ENCODE measurements around the gene PAX1. TPM values are rescaled to one million over a fixed set of nuclear protein-coding genes. Genes with fewer than 3 reads are reported as not detected.
A peak's percentile ranks its signal among the peaks of the same experiment; 100 is the strongest.

The PAX1 gene
- total RNA-seq, 4 donors from 2014 or later: 0.10 to 0.24 TPM; not detected in 2

- no peak overlapping the region for H3K27ac ChIP-seq
- H3K36me3 ChIP-seq: no peaks in the 10 kb centered on the region
- DNase-seq (peak in 1 of 2 donors; percentile 30), ATAC-seq (peak in 1 of 2 donors; percentile 61)
- in situ Hi-C loops (cut with MboI; ENCODE audit: low sequenced_read_pairs in 4 of 4) (no loop called here), intact Hi-C loops (cut with DNase I; ENCODE audit: low total_unique reads) (no loop called here)
- no peaks in the 10 kb centered on the region for H3K4me1 ChIP-seq
- no peaks in the 10 kb centered on the region for H3K9me3 ChIP-seq
- no peaks in the 10 kb centered on the region for H3K27me3 ChIP-seq
- peak overlapping the region; percentile 17 to 35 (median 22) for H3K4me3 ChIP-seq
- TF ChIP-seq, protein P1, sequence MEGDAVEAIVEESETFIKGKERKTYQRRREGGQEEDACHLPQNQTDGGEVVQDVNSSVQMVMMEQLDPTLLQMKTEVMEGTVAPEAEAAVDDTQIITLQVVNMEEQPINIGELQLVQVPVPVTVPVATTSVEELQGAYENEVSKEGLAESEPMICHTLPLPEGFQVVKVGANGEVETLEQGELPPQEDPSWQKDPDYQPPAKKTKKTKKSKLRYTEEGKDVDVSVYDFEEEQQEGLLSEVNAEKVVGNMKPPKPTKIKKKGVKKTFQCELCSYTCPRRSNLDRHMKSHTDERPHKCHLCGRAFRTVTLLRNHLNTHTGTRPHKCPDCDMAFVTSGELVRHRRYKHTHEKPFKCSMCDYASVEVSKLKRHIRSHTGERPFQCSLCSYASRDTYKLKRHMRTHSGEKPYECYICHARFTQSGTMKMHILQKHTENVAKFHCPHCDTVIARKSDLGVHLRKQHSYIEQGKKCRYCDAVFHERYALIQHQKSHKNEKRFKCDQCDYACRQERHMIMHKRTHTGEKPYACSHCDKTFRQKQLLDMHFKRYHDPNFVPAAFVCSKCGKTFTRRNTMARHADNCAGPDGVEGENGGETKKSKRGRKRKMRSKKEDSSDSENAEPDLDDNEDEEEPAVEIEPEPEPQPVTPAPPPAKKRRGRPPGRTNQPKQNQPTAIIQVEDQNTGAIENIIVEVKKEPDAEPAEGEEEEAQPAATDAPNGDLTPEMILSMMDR (IDR thresholded peaks at IDR 0.05 in 4 of 5, conservative IDR thresholded peaks at IDR 0.05 in 1 of 5): no peak
Observed at GRCh38 chr20:21681234-21681921, 24.1 kb upstream of the PAX1 start.

- Histone ChIP-seq H3K9me3 (no peaks in the 10 kb centered on the region), H3K27me3 (no peaks in the 10 kb centered on the region), H3K36me3 (no peaks in the 10 kb centered on the region), H3K4me1 (no peaks in the 10 kb centered on the region), H3K27ac (no peak overlapping the region), H3K4me3 (peak overlapping the region; percentile 17 to 35 (median 22))
- no peak for ATAC-seq
- intact Hi-C loops (cut with DNase I; ENCODE audit: low total_unique reads) (no loop called here), in situ Hi-C loops (cut with MboI; ENCODE audit: low sequenced_read_pairs in 4 of 4) (no loop called here)
- no peak for DNase-seq
- TF ChIP-seq, protein P1 (IDR thresholded peaks at IDR 0.05 in 4 of 5, conservative IDR thresholded peaks at IDR 0.05 in 1 of 5): no peak
- no peak for TF ChIP-seq POLR2A (IDR thresholded peaks at IDR 0.05)
Observed at GRCh38 chr20:21681922-21682318, 23.5 kb upstream of the PAX1 start.

- no peak for TF ChIP-seq POLR2A (IDR thresholded peaks at IDR 0.05)
- TF ChIP-seq, protein P1 (IDR thresholded peaks at IDR 0.05 in 4 of 5, conservative IDR thresholded peaks at IDR 0.05 in 1 of 5): no peak
- no peak overlapping the region for H3K4me3 ChIP-seq
- ATAC-seq (peak in 1 of 2 donors; percentile 41), DNase-seq (no peak)
- H3K27ac ChIP-seq: no peak overlapping the region
- intact Hi-C loops (cut with DNase I; ENCODE audit: low total_unique reads): no loop called here
- in situ Hi-C loops (cut with MboI; ENCODE audit: low sequenced_read_pairs in 4 of 4): no loop called here
- H3K36me3 ChIP-seq: no peaks in the 10 kb centered on the region
- H3K27me3 ChIP-seq: no peaks in the 10 kb centered on the region
- no peaks in the 10 kb centered on the region for H3K4me1 ChIP-seq
- H3K9me3 ChIP-seq: no peaks in the 10 kb centered on the region
Observed at GRCh38 chr20:21682521-21682954, 22.9 kb upstream of the PAX1 start.

DNA sequence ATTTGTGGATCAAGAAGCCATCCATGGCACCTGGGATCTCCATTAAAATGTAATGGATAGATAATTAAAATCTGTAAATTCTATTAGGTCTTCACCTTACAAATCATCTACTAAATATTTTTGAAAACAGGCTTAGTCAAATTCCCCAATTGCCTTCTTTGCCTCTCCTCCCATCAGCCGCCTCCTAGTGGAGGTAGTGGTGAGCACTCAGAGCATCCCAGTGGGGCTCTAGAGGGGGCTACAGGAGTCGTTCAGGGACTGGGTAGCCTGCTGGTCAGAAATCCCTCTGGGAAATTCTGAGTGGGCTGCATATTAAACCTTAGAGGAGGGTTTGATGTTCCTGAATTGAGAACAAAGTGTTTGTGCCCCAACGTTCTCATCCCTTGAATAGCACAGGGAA lies 20.8 kb upstream of the PAX1 start:
- H3K4me3 ChIP-seq: no peak overlapping the region
- in situ Hi-C loops (cut with MboI; ENCODE audit: low sequenced_read_pairs in 4 of 4): no loop called here
- no peaks in the 10 kb centered on the region for H3K9me3 ChIP-seq
- DNase-seq (no peak), ATAC-seq (no peak)
- intact Hi-C loops (cut with DNase I; ENCODE audit: low total_unique reads): no loop called here
- no peak overlapping the region for H3K27ac ChIP-seq
- H3K4me1 ChIP-seq: no peaks in the 10 kb centered on the region
- H3K27me3 ChIP-seq: no peaks in the 10 kb centered on the region
- H3K36me3 ChIP-seq: no peaks in the 10 kb centered on the region
- TF ChIP-seq, protein P1 (IDR thresholded peaks at IDR 0.05 in 4 of 5, conservative IDR thresholded peaks at IDR 0.05 in 1 of 5): no peak

GRCh38 chr20:21685981-21686380 lies 19.5 kb upstream of the PAX1 start:
- intact Hi-C loops (cut with DNase I; ENCODE audit: low total_unique reads): no loop called here
- ATAC-seq (no peak), DNase-seq (no peak)
- no peaks in the 10 kb centered on the region for H3K4me1 ChIP-seq
- in situ Hi-C loops (cut with MboI; ENCODE audit: low sequenced_read_pairs in 4 of 4): no loop called here
- no peak overlapping the region for H3K27ac ChIP-seq
- no peak overlapping the region for H3K4me3 ChIP-seq
- H3K36me3 ChIP-seq: no peaks in the 10 kb centered on the region
- H3K27me3 ChIP-seq: no peaks in the 10 kb centered on the region
- TF ChIP-seq, protein P1 (IDR thresholded peaks at IDR 0.05 in 4 of 5, conservative IDR thresholded peaks at IDR 0.05 in 1 of 5): no peak
- no peak for TF ChIP-seq POLR2A (IDR thresholded peaks at IDR 0.05)
- H3K9me3 ChIP-seq: no peaks in the 10 kb centered on the region
